Osteocyte (in vitro differentiated cells): Measurements from ENCODE around the gene SLC25A41. TPM values are rescaled to one million over a fixed set of nuclear protein-coding genes. Genes with fewer than 3 reads are reported as not detected.

Experiments used
- DNase-seq: peaks from one replicate; pipeline ENCODE4 v3.0.0; 2021; ENCODE audit warnings: mixed read lengths; ENCODE audit not compliant: unreplicated experiment; ENCODE audit errors: extremely low spot score
- H3K27ac Mint-ChIP-seq: one replicate; pipeline ENCODE4 v1.8.0; 2021; ENCODE audit warnings: mild to moderate bottlenecking, mixed read lengths; ENCODE audit not compliant: unreplicated experiment
- H3K27me3 Mint-ChIP-seq: one replicate; pipeline ENCODE4 v1.8.0; 2021; ENCODE audit warnings: mixed read lengths; ENCODE audit not compliant: unreplicated experiment
- H3K36me3 Mint-ChIP-seq: one replicate; pipeline ENCODE4 v1.8.0; 2021; ENCODE audit warnings: mixed read lengths; ENCODE audit not compliant: unreplicated experiment
- H3K4me1 Mint-ChIP-seq: one replicate; pipeline ENCODE4 v1.8.0; 2021; ENCODE audit warnings: mixed read lengths; ENCODE audit not compliant: unreplicated experiment
- H3K4me3 Mint-ChIP-seq: one replicate; pipeline ENCODE4 v1.8.0; 2021; ENCODE audit warnings: mild to moderate bottlenecking, moderate library complexity, mixed read lengths; ENCODE audit not compliant: unreplicated experiment
- H3K9me3 Mint-ChIP-seq: one replicate; pipeline ENCODE4 v1.8.0; 2021; ENCODE audit warnings: mixed read lengths; ENCODE audit not compliant: unreplicated experiment
- total RNA-seq: library from RNA; stranded (reverse); gene quantifications from 2 replicates; pipeline ENCODE4 v1.2.1, GENCODE V29; 2021
- TF ChIP-seq, protein P1 (sequence below): fragments of 200-600 bp; sonication (generic); IDR thresholded peaks from 2 replicates; pipeline ENCODE4 v1.5.0; 2021; ENCODE audit warnings: antibody characterized with exemption, mild to moderate bottlenecking, moderate library complexity

Gene SLC25A41
- total RNA-seq, 1 donor from 2014 or later, result 0.27 TPM

- H3K4me3 Mint-ChIP-seq, result no peak overlapping the region
- no peak for DNase-seq
- no peak overlapping the region for H3K27ac Mint-ChIP-seq
- H3K9me3 Mint-ChIP-seq, result no peaks in the 10 kb centered on the region
- peaks cover 40% of the 10 kb centered on the region for H3K36me3 Mint-ChIP-seq
- TF ChIP-seq, protein P1, sequence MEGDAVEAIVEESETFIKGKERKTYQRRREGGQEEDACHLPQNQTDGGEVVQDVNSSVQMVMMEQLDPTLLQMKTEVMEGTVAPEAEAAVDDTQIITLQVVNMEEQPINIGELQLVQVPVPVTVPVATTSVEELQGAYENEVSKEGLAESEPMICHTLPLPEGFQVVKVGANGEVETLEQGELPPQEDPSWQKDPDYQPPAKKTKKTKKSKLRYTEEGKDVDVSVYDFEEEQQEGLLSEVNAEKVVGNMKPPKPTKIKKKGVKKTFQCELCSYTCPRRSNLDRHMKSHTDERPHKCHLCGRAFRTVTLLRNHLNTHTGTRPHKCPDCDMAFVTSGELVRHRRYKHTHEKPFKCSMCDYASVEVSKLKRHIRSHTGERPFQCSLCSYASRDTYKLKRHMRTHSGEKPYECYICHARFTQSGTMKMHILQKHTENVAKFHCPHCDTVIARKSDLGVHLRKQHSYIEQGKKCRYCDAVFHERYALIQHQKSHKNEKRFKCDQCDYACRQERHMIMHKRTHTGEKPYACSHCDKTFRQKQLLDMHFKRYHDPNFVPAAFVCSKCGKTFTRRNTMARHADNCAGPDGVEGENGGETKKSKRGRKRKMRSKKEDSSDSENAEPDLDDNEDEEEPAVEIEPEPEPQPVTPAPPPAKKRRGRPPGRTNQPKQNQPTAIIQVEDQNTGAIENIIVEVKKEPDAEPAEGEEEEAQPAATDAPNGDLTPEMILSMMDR, result no peak
- H3K4me1 Mint-ChIP-seq, result no peaks in the 10 kb centered on the region
- H3K27me3 Mint-ChIP-seq, result no peaks in the 10 kb centered on the region
These were observed 49.2 kb downstream of the SLC25A41 start for GRCh38 chr19:6384381-6384780.

DNA sequence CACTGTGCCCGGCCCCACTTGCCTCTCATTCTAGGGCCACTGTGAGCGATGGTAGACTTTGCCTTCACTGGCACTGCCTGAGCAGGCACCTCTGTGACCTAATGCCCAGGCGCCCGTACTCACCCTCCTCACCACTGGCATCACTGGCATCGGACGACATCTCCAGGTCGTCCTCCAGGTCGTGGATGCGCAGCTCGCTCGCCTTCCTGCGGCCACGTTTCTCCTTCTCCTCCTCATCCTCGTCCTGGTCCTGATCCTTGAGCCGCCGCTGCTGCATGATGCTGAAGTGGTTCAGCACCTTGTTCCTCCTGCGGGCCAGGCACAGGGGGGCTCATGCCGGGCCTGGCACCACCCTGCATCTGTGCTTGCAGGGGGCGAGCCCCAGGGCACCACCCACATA lies 50.4 kb downstream of the SLC25A41 start:
- Mint-ChIP-seq H3K4me3 (no peak overlapping the region), H3K27me3 (no peaks in the 10 kb centered on the region), H3K27ac (no peak overlapping the region), H3K36me3 (peaks cover 39% of the 10 kb centered on the region), H3K4me1 (peaks cover 5% of the 10 kb centered on the region), H3K9me3 (no peaks in the 10 kb centered on the region)
- no peak for DNase-seq
- TF ChIP-seq, protein P1, result no peak

GRCh38 chr19:6381030-6381750 lies 52.4 kb downstream of the SLC25A41 start:
- H3K4me1 Mint-ChIP-seq, result peaks cover 7% of the 10 kb centered on the region
- no peaks in the 10 kb centered on the region for H3K27me3 Mint-ChIP-seq
- peaks cover 37% of the 10 kb centered on the region for H3K36me3 Mint-ChIP-seq
- no peak overlapping the region for H3K4me3 Mint-ChIP-seq
- DNase-seq, result no peak
- TF ChIP-seq, protein P1, result no peak
- no peaks in the 10 kb centered on the region for H3K9me3 Mint-ChIP-seq
- H3K27ac Mint-ChIP-seq, result no peak overlapping the region

DNA sequence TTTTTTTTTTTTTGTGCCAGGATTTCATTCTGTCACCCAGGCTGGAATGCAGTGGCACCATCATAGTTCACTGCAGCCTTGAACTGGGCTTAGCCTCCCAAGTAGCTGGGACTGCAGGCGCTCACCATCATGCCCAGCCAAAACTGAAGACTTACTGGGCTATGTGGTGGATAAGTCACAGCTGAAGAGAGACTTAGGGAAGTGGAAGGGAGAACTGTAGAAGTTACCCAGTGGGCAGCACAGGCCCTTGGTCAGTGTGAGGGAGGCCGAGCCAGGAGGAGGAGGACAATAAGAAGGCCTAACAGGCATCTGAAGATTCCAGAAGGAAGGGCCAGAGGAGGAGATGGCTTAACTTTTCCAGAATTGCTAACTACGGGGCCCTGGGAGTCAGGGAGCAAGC lies 53.8 kb downstream of the SLC25A41 start:
- Mint-ChIP-seq H3K4me3 (no peak overlapping the region), H3K27ac (no peak overlapping the region), H3K4me1 (peaks cover 7% of the 10 kb centered on the region), H3K36me3 (peaks cover 29% of the 10 kb centered on the region), H3K27me3 (no peaks in the 10 kb centered on the region), H3K9me3 (no peaks in the 10 kb centered on the region)
- TF ChIP-seq, protein P1, result no peak
- no peak for DNase-seq

DNA sequence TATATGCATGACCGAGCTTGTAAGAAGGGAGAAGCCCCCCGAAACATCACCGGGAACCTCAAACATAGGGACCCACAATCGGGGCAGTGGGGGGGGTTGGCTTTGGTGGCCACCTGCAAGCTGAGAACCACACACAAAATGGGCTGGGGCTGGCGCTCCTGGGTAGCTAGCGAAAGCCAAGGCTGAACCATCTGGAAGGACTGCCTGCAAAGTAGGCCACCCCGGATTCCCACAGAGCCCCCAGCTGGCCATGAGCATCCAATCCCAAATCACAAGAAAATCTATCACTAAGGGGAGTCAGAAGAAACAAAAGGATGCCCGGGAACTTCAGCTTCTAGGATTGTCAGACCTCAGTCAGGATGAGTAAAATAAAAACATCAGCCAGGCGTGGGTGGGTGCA lies 55.1 kb downstream of the SLC25A41 start:
- Mint-ChIP-seq H3K4me1 (peaks cover 14% of the 10 kb centered on the region), H3K4me3 (no peak overlapping the region)

More for the DNA sequence above, 55.1 kb downstream of the SLC25A41 start:
- Mint-ChIP-seq H3K27ac (peak overlapping the region; percentile 39), H3K9me3 (no peaks in the 10 kb centered on the region), H3K36me3 (peaks cover 29% of the 10 kb centered on the region), H3K27me3 (no peaks in the 10 kb centered on the region)
- no peak for DNase-seq
- TF ChIP-seq, protein P1, result no peak
